T-helper 2 cell (primary cell): ENCODE data around the gene DPT.

Experiments used
- DNase-seq, 5 experiments: peaks; one replicate each; pipeline versions ENCODE4 v3.0.0 to v3.0.0-alpha.2; 2012 to 2022

DPT gene

DNA sequence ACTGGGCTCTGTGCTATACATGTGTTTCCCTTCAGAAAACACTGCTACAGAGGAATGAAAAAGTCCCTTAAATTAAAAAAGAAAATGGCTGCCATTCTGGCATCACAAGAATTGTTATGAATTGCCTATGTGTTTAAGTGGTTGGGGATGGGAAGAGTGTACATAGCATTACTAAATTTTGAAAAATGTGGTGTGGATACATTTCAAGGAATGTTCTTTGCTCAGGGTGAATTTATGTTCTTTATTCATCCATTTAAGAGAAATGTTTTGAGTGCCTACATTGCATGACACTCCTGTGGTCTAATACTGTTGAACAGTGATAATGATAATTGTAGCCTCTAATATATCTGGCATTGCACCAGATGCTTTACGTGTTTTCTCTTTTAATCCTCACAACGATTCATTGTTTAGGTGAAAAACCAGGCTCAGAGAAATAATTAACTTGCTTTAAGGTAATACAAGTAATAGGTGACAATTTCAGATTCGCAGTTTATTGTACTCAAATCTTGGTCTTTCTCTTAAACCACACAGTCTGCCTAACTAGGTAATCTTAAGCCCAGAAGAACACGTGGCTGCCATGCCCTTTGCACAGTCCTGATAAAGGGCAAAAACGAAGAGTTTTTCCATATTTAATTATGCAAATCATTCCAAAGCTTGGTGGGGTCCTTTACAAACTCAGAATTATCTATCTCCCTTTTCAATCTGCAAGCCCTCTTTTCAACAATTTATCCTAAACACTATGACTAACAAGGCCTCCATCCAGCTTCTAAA lies 31.5 kb downstream of the DPT start:
- no peak for DNase-seq

DNA sequence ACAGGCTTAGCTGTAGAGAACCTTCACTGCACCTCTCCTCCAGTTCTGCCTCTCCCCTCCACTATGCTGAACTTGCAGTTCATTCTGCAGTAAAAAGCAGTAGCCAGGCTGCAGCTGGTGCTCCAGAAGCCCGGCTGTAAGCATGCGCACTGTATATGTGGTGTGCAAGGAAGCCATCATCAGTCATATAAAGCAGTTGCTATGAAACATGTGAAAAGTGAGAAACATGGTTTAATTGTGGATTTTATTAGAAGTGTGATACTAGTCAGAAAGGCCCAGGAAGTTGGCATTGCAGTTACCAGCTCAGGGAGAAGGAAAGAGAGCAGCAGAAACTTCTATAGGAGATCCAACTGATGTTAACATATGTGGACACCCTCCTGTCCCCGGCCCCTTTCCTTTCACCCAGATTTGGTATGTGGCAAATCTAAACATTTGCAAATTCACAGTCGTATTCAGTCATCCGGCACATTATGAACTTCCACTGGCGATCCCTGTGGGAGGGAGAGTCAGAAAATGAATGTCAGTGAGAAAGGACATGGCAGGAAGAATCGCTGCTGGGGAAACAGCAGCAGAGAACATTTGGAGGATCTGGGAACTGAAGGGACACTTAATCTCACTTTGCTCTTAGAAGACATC lies 32.8 kb downstream of the DPT start:
- DNase-seq = no peak

DNA sequence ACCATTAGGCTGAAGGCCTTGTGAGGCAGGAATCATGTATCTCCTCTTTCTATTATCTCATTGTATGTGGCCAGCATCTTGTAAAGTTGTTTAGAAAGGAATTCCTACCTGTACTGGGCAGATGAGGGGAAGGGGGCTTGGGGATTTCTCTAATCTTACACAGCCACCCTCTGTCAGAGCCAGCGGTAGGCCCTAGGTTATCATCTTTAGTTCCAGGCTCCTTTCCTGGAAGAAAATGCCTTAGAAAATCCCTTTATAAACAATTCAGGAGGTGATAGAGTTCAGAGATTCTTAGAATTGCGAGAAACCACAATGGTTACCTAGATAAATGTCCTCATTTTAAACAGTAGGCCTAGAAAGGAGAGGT lies 35.2 kb downstream of the DPT start:
- DNase-seq = no peak

DNA sequence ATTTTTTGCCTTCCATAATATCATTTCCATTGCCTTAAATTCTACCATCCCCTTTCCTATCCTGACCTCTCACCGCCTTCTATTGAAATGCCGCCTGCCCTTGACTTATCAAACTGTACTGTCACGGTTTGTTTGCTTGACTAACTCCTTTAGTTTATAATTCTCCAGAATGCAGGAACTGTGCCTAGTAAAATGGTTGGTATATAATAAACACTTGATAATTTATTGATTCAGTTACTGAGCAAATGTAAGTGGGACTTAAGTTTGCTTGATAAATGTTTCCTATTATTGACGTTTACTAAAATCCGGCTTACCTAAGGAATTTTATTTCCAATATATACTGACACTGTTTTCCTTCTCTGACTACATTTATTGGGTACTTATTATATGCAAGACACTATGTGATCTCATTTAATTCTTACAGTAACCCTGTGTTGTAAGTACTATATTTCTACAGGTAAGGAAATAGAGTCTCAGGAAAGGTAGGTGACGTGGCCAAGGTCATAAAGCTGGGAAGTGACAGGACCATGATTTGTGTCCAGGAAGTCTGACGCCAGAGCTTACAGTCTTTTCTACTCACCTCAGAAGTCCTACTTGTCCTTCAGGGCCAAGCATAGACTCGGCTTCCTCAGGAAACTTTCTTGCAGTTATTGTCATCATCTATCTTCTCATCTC lies 35.7 kb downstream of the DPT start:
- DNase-seq = no peak

- no peak for DNase-seq
Measured at GRCh38 chr1:168692472-168692871, 36.5 kb downstream of the DPT start.

- DNase-seq = no peak
Measured at GRCh38 chr1:168691541-168691940, 37.5 kb downstream of the DPT start.

GRCh38 chr1:168689726-168690602 lies 39.0 kb downstream of the DPT start:
- no peak for DNase-seq

- no peak for DNase-seq
Measured at GRCh38 chr1:168689327-168689657, 39.7 kb downstream of the DPT start.

DNA sequence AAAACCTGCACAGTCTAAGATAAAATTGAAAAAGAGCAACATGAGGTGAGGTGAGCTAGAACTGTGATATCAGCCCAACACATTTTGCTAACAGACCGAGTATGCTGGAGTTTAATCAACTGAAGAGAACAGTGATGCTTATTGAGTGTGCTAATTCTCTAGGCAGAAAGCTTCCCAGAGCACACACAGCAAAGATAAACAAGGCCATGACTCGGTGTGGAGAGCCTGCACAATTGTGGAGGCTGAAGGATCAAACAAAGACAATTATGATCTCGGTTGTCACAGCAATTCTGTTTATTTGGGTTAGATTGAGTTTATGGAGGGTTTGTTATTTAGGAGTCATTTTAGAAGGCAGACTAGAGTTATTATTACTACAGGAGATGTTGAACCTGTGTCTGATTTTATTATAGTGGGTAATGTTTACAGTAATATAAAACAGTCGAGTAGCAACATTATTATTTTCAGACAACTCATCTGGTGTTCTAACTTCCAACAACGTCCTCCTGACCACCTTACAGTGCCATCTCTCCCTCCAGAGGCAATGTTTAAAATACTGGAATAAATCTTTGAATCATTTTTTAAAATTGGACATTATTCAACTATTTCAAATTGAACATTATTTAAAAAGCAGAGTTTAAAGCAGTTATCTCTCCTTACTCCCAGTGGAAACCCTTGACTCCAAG lies 40.2 kb downstream of the DPT start:
- no peak for DNase-seq

- DNase-seq = no peak
Measured at GRCh38 chr1:168687816-168688215, 41.2 kb downstream of the DPT start.

DNA sequence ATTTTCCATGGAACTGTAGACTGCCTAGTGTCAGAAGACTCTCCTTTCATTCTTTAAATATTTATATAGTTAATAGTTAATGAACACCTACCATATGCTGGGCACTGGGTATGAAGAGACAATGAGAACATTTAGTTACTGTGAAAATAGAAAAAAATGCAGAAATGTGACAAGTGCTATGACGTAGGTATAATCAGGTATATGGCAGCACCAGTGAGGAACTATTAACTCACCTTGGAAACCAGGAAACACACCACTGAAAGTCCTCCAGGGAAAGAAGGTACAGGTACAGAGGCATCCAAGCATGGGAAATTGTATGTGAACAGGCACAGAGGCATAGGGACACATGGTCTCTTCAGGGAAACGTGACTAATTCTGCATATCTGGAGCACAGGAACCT lies 42.3 kb downstream of the DPT start:
- DNase-seq = no peak

DNA sequence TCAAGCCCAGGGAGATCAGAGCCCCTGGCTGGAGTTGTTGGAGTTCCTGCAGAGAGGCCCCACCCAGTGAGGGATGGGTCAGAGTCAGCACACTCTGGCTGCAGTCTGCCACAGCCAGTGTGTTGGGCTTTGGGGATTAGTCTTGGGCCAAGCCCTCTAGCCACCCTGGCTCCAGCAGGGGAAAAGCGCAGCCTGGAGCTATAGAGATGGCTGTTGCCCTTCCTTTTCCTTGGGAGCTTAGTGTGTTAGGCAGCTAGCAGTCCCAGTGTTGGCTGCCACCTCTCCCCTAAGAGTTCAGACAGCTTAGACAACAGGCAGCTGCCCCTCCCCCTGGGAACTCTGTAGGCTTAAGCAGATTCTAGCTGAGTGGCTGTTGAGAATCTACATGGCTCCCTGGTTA lies 45.1 kb downstream of the DPT start:
- no peak for DNase-seq

DNA sequence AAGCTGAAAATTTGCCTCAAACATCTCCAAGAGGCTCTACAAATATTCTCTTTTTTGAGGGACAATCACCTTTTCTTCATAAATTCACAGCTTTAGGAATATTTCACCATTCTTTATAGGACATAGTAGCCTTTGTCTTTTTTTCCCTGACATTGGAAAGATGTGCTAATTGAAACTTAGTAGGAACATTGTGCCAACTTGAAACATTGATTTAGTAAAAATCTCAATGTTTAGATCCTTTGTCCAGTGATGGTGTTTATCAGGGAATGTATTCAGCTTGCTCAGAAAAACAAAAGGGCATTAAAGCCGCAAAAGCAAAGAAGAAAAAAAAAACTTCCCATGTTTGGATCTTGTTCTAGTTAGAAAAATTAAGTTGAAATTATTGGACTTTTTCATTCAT lies 52.1 kb downstream of the DPT start:
- no peak for DNase-seq

DNA sequence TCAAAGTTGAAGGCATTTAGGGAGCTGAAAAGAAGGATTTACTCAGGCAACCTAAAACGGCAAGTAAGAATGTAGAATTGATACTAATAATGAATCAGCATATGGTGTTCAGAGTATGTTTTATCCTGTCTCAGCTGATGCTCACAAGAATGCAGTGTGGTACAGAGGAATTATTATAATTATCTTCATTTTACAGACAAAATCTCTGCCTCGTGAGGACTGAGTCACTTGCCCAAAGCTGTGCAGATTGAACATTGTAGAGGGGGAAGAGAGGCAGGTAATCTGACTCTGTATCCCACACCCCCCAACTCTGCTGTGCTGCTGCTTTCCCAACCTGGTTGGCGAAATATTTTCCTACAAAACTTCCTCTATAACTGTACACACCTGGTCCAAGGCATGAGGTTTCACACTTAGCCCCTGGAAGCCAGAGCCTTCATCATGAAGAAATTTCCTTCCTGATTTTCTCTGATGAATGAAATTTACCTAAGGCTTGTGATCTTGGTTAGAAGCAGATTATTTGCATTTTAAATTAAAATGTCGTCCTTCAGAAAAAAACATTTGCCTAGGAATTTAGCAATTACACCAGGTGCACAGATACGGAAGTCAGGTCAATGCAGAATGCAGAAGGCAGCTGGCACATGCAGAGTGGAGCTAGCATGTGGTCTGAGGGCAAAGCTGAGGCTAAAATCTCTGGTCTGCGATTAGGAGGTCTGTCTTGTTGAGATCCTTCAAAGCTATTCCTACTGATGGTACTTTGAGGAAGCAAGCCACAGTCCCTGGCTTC lies 52.8 kb downstream of the DPT start:
- no peak for DNase-seq

GRCh38 chr1:168673974-168674683 lies 54.9 kb downstream of the DPT start:
- DNase-seq = no peak

- no peak for DNase-seq
Measured at GRCh38 chr1:168672278-168672677, 56.7 kb downstream of the DPT start.

- DNase-seq = no peak
Measured at GRCh38 chr1:168671782-168672181, 57.2 kb downstream of the DPT start.

GRCh38 chr1:168665975-168666374 lies 63.0 kb downstream of the DPT start:
- DNase-seq = no peak

DNA sequence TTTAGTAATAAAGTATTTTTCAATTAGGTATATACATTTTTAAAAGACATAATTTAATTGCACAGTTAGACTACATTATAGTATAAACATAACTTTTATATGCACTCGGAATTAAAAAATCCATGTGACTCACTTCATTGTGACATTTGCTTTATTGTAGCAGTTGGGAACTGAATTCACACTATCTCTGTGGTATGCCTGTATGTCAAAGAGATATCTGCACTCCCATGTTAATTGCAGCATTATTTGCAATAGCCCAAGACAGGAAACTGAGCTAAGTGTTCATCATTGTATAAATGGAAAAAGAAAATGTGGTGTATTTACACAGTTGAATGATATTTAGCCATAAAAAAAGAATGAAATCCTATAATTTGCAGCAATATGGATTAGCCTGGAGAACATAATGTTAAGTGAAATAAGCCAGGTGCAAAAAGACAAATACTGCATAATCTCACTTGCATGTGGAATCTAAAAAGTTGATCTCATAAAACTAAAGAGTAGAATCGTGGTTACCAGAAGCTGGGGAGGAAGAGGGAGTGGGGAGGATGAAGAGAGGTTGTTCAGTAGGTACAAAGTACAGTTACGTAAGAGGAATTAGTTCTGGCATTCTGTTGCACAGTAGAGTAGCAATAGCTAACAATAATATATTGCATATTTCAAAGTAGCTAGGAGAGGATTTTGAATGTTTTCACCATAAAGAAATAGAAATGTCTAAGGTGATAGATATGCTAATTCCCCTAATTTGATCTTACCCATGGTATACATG lies 64.8 kb downstream of the DPT start:
- DNase-seq = no peak

GRCh38 chr1:168656485-168656884 lies 72.5 kb downstream of the DPT start:
- no peak for DNase-seq
